Renal cortex interstitium (tissue), 3 donors: Measurements from ENCODE around the gene SLC66A2. TPM values are rescaled to one million over a fixed set of nuclear protein-coding genes. Genes with fewer than 3 reads are reported as not detected.

Experiments used
- polyA plus RNA-seq, 3 donors: library from polyadenylated mRNA; unstranded; fragments of 120-200 nt; gene quantifications; one replicate each; pipeline ENCODE4 v1.2.1, GENCODE V29; 2013; ENCODE audit not compliant: insufficient read length in 3 of 3

The SLC66A2 gene
- polyA plus RNA-seq, 3 donors, result 18.8 to 31.0 (median 29.6) TPM

Other genes starting within 250 kb of the SLC66A2 start
- gene KCNG2, start 153.7 kb downstream of the SLC66A2 start, polyA plus RNA-seq, result under 1 TPM in 2 of 3 donors, not detected in 1; 0.45 to 0.48 TPM
- 10 to 100 TPM; 17.2 to 29.2 (median 22.2) TPM for gene HSBP1L1, start 13.0 kb upstream of the SLC66A2 start, polyA plus RNA-seq
- gene TXNL4A, start 36.9 kb upstream of the SLC66A2 start, polyA plus RNA-seq, result 10 to 100 TPM; 92.1 to 98.3 (median 96.8) TPM
- 10 to 100 TPM; 31.9 to 44.0 (median 32.9) TPM for gene RBFA, start 82.8 kb upstream of the SLC66A2 start, polyA plus RNA-seq
- 10 to 100 TPM; 22.6 to 27.8 (median 24.3) TPM for gene ADNP2, start 157.6 kb upstream of the SLC66A2 start, polyA plus RNA-seq